Measurements from ENCODE around the gene MMP19.
"Not testable (repeated sequence)": the region's sequence is repeated elsewhere in the genome, so short reads cannot be mapped to it uniquely, and the experiment has no call there.

MMP19 gene

GRCh38 chr12:55840581-55841351, 2.0 kb downstream of the MMP19 start:
- peaks cover 20% of the 10 kb centered on the region for H3K4me1 Mint-ChIP-seq
- H3K27ac Mint-ChIP-seq: no peak overlapping the region
- no peaks in the 10 kb centered on the region for H3K9me3 Mint-ChIP-seq
- H3K4me3 Mint-ChIP-seq: no peak overlapping the region
- peaks cover 9% of the 10 kb centered on the region for H3K36me3 Mint-ChIP-seq (ENCODE audit: low read depth)
- TF ChIP-seq CTCF (IDR thresholded peaks at IDR 0.05; ENCODE audit: unreplicated experiment in 3 of 3): no peak
- H3K27me3 Mint-ChIP-seq (ENCODE audit: low read depth): no peaks in the 10 kb centered on the region

- H3K9me3 Mint-ChIP-seq: no peaks in the 10 kb centered on the region
- peaks cover 9% of the 10 kb centered on the region for H3K36me3 Mint-ChIP-seq (ENCODE audit: low read depth)
- H3K27ac Mint-ChIP-seq: no peak overlapping the region
- no peaks in the 10 kb centered on the region for H3K27me3 Mint-ChIP-seq (ENCODE audit: low read depth)
- no peak for TF ChIP-seq CTCF (IDR thresholded peaks at IDR 0.05; ENCODE audit: unreplicated experiment in 3 of 3)
- no peak overlapping the region for H3K4me3 Mint-ChIP-seq
- H3K4me1 Mint-ChIP-seq: peaks cover 12% of the 10 kb centered on the region
Observed at GRCh38 chr12:55839345-55840140, 3.2 kb downstream of the MMP19 start.

GRCh38 chr12:55838361-55838760, 4.4 kb downstream of the MMP19 start:
- no peak overlapping the region for H3K27ac Mint-ChIP-seq
- H3K4me3 Mint-ChIP-seq: no peak overlapping the region
- H3K36me3 Mint-ChIP-seq (ENCODE audit: low read depth): peaks cover 12% of the 10 kb centered on the region
- no peaks in the 10 kb centered on the region for H3K9me3 Mint-ChIP-seq
- H3K4me1 Mint-ChIP-seq: peaks cover 11% of the 10 kb centered on the region
- no peaks in the 10 kb centered on the region for H3K27me3 Mint-ChIP-seq (ENCODE audit: low read depth)
- no peak for TF ChIP-seq CTCF (IDR thresholded peaks at IDR 0.05; ENCODE audit: unreplicated experiment in 3 of 3)

GRCh38 chr12:55834400-55834799, 8.3 kb downstream of the MMP19 start:
- not testable (repeated sequence) for H3K27ac Mint-ChIP-seq; H3K4me3 Mint-ChIP-seq; H3K9me3 Mint-ChIP-seq; H3K27me3 Mint-ChIP-seq (ENCODE audit: low read depth)
- H3K4me1 Mint-ChIP-seq: peaks cover 21% of the 10 kb centered on the region
- H3K36me3 Mint-ChIP-seq (ENCODE audit: low read depth): peaks cover 13% of the 10 kb centered on the region

GRCh38 chr12:55833056-55833455, 9.7 kb downstream of the MMP19 start:
- H3K27me3 Mint-ChIP-seq (ENCODE audit: low read depth): no peaks in the 10 kb centered on the region
- H3K4me1 Mint-ChIP-seq: peaks cover 26% of the 10 kb centered on the region
- peaks cover 15% of the 10 kb centered on the region for H3K36me3 Mint-ChIP-seq (ENCODE audit: low read depth)
- peak overlapping the region; percentile 97 to 99 (median 98) for H3K4me3 Mint-ChIP-seq
- no peaks in the 10 kb centered on the region for H3K9me3 Mint-ChIP-seq
- peak overlapping the region in 2 of 3 experiments; percentile 99 for H3K27ac Mint-ChIP-seq
- TF ChIP-seq CTCF (IDR thresholded peaks at IDR 0.05; ENCODE audit: unreplicated experiment in 3 of 3): no peak

GRCh38 chr12:55831447-55831815, 11.3 kb downstream of the MMP19 start:
- Mint-ChIP-seq H3K27me3 (ENCODE audit: low read depth) (no peaks in the 10 kb centered on the region), H3K9me3 (no peaks in the 10 kb centered on the region), H3K27ac (peak overlapping the region; percentile 98 to 99 (median 99))

More at GRCh38 chr12:55831447-55831815, 11.3 kb downstream of the MMP19 start:
- Mint-ChIP-seq H3K4me1 (peaks cover 35% of the 10 kb centered on the region), H3K4me3 (peak overlapping the region; percentile 97 to 99 (median 98)), H3K36me3 (ENCODE audit: low read depth) (peaks cover 21% of the 10 kb centered on the region)
- no peak for TF ChIP-seq CTCF (IDR thresholded peaks at IDR 0.05; ENCODE audit: unreplicated experiment in 3 of 3)
